Measurements from ENCODE around the gene VSIG10L2. TPM values are rescaled to one million over a fixed set of nuclear protein-coding genes. Genes with fewer than 3 reads are reported as not detected.
"Not testable (repeated sequence)": the region's sequence is repeated elsewhere in the genome, so short reads cannot be mapped to it uniquely, and the experiment has no call there.

VSIG10L2 gene
- total RNA-seq, 1 donor from 2014 or later: not detected

DNA sequence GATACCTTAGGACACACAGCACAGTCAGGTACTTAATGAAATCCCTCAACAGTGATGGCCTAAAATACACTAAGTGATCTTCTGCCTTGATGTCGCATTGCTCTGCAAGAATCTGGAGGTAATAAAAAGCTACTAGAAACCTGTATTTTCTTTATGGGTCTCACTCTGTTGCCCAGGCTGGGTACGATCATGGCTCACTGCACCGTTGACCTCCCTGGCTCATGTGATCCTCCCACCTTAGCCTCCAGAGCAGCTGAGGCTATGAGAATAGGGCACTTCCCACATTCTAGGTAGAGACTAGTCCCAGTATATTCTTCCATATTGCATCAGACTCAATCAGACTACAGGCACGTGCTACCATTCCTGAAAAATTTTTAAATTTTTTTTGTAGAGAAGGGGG, 21.7 kb downstream of the VSIG10L2 start:
- no peak for DNase-seq (ENCODE audit: low spot score)

DNA sequence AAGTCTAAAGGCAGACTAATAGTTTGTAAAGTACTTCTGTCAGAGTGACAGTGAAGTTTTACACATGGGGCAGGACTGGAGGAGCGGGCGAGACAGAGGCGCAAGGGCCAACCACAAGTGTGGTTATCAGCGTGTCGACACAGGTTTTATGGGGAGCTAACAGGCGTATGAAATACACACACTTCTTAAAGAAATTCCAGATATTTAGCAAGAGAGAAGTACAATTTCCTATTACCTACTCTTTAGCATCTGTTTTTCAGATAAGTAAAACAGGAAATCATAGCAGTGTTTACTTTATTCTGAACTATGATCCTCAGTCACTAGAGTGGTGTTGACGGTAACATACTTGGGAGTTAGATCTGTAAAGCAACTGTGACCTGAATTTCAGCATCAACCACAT, 22.5 kb downstream of the VSIG10L2 start:
- DNase-seq (ENCODE audit: low spot score): no peak

- no peak for DNase-seq (ENCODE audit: low spot score)
These were observed 25.8 kb downstream of the VSIG10L2 start for GRCh38 chr11:125971618-125972017.

- DNase-seq (ENCODE audit: low spot score): no peak
These were observed 28.4 kb downstream of the VSIG10L2 start for GRCh38 chr11:125974284-125974683.

GRCh38 chr11:125975634-125976033, 29.8 kb downstream of the VSIG10L2 start:
- DNase-seq (ENCODE audit: low spot score): no peak

GRCh38 chr11:125976156-125976555, 30.3 kb downstream of the VSIG10L2 start:
- no peak for DNase-seq (ENCODE audit: low spot score)

GRCh38 chr11:125977333-125977732, 31.5 kb downstream of the VSIG10L2 start:
- DNase-seq (ENCODE audit: low spot score): no peak

GRCh38 chr11:125978181-125978716, 32.4 kb downstream of the VSIG10L2 start:
- no peak for DNase-seq (ENCODE audit: low spot score)

DNA sequence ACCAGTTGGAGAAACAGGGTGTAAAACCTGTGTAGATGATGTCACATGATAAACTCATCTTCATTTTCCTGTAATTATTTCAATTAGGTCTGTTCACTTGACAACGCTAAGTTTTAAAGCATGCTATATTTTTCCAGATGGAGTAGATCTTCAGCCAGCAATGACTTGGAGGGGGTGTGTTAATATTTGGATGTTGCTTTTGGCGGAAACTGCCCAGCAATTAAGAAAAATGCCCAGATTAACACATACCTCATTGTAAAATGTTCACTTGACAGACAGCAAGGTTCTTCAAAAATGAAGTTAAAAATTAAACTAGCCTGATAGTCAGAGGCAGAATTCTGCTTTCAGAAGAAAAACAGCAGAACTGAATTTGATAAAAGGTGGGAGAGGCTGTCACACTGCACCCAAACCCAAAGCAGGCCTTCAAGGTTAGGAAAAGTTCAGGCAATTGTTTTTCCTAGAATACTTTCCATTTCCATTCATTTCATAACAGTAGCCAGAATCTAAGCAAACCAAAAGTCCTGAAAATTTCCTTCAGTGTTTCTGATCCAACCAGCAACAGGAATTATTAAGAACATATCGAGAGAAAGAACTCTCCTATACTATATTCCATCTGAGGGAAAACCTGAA, 33.0 kb downstream of the VSIG10L2 start:
- DNase-seq (ENCODE audit: low spot score): no peak

DNA sequence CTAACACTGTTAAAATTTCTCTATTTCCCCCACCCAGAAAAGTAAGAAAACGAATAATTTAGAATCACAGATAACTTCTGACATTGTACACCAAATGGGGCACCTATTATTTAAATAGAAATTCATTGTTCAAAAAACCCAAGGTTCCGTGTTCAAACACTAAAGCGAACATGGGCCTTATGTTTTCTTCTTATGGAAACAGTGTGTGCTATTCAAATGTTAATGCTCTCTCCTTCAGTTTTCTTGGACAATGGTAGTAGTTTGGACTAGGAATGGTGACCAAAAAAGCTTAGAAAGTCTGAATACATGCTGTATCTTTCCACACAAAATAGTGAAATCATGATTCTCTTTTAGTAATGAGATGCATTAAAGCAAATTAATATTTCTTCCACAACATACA, 33.7 kb downstream of the VSIG10L2 start:
- no peak for DNase-seq (ENCODE audit: low spot score)

DNA sequence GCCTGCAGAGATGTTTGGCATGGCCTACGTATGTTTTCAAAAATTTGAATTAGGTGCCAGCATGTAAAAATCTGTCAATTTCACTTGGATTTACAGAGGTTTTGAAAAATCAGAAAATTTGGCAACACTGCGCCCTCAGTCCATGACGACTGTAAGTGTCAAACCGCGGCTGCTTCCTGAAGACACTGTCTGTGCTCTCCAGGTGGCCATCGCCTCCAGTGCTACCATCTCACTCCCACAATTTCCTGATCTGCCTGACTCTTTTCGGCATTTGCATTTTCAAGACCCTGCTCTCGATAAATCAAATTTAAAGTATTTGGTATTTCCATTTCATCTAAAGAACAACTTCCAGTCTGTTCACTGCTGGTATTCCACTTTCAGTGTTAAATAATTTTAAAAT, 34.6 kb downstream of the VSIG10L2 start:
- no peak for DNase-seq (ENCODE audit: low spot score)

DNA sequence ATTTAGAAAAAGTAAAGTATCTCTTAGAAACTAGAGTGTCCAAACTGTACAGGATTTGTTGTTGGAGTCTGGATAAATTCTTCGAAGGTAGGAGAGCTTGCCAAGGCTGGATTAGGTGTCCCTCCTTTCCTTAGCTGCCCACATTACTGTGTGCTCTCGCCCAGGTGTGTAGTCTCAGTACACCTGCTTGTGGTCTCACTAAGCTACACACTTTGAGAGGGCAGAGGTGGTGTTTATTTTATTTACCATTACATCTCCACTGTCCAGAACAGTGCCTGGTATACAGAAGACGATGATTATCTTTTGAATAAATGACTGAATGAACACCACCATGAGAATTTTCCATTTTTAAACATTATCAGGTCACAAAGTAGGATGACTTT, 36.5 kb downstream of the VSIG10L2 start:
- no peak for DNase-seq (ENCODE audit: low spot score)

- DNase-seq (ENCODE audit: low spot score): not testable (repeated sequence)
These were observed 40.1 kb downstream of the VSIG10L2 start for GRCh38 chr11:125985956-125986355.

DNA sequence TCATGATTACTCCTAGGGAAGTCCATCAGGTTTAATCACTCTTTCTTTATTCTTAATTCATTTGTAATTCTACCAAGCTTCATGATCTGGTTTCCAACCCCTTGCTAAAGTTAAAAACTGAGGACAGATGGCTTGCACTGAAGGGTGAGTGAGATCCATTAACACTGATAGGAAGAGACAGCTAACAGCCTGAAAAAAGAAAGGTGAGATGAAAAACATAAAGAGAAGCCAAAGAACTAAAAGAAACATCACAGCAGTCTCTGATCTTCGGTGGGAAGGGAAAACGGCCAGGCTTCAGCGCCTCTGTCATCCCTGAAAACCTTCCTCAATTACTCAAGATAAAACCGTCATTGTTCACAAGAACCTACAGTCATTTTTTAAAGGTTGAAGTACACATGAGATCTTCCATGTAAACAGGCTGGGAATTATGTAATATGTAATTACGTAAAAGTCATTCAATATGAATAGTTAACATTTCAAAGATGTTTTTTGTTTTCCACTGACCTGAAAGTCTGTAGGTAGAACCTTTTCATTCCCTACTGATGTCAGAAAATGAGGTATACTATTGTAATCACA, 41.3 kb downstream of the VSIG10L2 start:
- no peak for DNase-seq (ENCODE audit: low spot score)

GRCh38 chr11:125990244-125990643, 44.4 kb downstream of the VSIG10L2 start:
- no peak for DNase-seq (ENCODE audit: low spot score)

GRCh38 chr11:125992893-125993292, 47.0 kb downstream of the VSIG10L2 start:
- DNase-seq (ENCODE audit: low spot score): no peak

- DNase-seq (ENCODE audit: low spot score): no peak
These were observed 48.7 kb downstream of the VSIG10L2 start for GRCh38 chr11:125994509-125994908.

DNA sequence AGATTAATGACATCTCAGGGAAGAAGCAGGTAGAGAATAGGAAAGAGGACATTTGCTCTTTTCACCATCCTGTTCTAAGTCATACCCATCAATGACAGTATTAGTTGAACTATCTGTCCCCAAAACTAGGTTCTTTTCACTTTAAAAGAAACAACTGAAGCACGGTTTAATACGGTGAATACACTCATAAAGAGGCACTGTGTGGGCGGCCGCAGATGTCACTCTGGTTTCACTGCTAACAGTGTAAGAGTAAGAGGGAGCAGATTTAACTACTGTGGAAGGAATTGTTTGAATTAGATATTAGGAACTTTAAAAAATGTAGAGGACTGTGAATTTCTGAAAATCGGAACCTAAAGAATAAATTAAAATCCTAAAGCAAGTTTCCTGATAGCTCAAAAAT, 49.5 kb downstream of the VSIG10L2 start:
- no peak for DNase-seq (ENCODE audit: low spot score)

DNA sequence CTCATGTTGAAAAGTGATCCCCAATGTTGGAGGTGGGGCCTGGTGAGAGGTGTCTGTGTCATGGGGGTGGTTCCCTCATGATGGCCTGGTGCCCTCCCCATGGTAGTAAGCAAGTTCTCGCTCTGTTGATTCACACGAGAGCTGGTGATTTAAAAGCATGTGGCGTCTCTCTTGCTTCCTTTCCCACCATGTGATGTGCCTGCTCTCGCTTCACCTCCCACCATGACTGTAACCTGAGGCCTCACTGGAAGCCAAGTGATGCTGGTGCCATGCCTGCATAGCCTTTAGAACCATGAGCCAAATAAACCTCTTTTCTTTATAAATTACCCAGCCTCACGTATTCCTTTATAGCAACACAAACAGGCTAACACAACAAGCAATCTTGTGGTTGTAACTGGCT, 52.4 kb downstream of the VSIG10L2 start:
- no peak for DNase-seq (ENCODE audit: low spot score)

- no peak for DNase-seq (ENCODE audit: low spot score)
These were observed 53.5 kb downstream of the VSIG10L2 start for GRCh38 chr11:125999234-125999880.

- DNase-seq (ENCODE audit: low spot score): no peak
These were observed 56.3 kb downstream of the VSIG10L2 start for GRCh38 chr11:126002181-126002580.

Data from mucosa of gallbladder (tissue), 1 donor.